ENCODE measurements around the gene KCNE4.

Gene KCNE4

DNA sequence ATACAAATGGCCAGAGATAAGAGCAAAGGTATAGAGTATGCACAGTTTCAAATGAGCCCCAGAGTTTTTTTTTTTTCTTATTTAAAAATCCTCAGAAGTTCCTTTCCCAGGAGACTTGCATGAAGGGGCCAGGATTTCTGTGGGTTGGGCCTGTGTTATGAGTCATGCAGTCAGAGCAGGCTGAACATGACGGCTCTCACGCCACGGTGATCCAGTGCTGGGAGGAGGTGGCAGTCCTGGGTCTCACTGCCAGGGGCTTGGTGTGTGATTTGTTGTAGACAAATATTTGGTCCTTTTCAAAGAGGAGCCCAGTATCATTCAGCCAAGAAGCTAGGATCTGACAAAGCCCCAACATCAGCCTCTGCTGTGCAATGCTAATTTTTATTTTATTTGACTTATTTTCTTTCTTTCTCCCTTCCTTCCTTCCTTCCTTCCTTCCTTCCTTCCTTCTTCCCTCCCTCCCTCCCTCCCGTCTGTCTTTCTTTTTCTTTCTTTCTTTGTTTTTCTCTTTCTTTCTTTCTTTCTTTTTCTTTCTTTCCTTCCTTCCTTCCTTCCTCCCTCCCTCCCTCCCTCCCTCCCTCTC, 10.4 kb upstream of the KCNE4 start:
- no peak for DNase-seq

DNA sequence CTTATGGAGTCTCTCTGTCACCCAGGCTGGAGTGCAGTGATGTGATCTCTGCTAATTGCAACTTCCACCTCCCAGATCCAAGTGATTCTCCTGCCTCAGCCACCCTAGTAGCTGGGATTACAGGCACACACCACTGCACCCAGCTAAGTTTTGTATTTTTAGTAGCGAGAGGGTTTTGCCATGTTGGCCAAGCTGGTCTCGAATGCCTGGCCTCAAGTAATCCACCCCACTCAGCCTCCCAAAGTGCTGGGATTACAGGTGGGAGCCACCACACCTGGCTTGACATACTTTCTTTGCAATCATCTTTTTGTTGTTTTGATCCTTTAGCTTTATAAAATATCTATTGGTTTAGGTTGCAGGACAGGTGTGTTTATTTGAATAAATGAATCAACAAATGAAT, 9.7 kb upstream of the KCNE4 start:
- no peak for DNase-seq

DNA sequence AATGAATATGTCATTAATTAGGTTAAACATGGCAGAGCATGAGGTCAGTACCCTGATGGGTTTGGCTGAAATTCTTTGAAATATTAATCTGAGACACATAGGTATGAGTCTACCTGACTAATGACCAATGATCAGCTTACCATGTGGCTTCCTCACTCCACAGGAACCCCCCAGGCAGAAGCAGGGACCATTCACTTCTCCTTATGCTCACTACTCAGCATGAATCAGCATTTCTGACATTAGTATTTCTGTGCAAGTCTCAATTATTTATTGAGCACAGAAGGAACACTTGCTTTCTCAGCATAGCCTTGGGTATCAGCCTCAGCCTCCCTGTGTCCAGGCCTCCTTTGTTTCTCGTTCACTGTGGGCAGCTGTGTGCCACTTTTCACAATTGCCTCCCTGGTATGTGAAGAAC, 9.3 kb upstream of the KCNE4 start:
- no peak for DNase-seq

GRCh38 chr2:223043164-223043941, 8.6 kb upstream of the KCNE4 start:
- DNase-seq = no peak

- DNase-seq = no peak
Measured at GRCh38 chr2:223044092-223044836, 7.7 kb upstream of the KCNE4 start.

GRCh38 chr2:223044916-223045700, 6.9 kb upstream of the KCNE4 start:
- no peak for DNase-seq

DNA sequence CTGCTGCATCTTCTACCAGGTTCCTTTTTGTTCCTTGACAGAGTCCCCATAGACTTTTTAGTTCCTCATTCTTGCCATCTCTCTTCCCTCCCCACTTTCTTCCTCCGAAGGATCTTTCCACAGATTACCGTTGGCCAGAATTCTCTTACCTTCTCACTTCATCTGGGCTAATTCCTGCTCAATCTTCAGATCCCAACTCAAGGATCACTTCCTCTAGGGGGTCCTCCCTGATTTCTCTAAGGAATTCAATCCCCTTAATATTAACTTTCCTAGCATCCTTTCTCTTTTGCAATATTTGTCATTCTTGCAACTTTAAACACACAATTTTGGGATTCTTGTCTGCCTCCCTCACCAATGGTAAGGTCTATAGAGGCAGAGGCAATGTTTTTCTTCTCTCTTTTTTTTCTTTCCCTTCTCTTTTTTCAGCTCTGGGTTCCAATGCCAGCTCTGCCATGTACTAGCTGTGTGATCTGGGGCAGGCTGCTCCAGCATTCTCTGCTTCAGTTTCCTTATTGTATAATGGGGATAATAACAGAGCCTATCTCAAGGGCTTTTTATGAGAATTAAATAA, 5.4 kb upstream of the KCNE4 start:
- no peak for DNase-seq

DNA sequence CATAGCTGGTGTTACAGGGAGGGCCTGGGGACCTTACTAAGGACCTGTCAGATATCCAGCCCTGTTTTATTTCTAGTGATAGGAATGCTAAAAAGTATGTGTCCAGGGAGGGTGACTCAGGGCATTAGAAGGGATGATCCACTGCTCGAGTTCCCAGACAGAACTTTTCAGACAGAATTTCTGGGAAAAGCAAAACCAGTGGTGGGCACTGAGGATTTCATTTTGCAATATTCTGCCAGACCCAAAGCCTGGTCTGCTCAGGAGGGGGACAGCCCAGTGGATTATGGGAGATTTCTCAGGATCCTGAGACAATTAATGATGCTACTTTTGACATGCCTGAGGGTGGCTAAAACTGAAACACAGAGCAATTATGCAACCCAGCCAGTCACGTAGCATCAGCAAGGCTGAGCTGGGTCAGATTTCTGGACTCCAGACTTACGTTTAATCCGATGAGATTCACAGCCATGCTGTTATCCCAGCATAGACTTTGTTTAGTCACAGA, 4.7 kb upstream of the KCNE4 start:
- no peak for DNase-seq

- DNase-seq = no peak
Measured at GRCh38 chr2:223048519-223048918, 3.5 kb upstream of the KCNE4 start.

DNA sequence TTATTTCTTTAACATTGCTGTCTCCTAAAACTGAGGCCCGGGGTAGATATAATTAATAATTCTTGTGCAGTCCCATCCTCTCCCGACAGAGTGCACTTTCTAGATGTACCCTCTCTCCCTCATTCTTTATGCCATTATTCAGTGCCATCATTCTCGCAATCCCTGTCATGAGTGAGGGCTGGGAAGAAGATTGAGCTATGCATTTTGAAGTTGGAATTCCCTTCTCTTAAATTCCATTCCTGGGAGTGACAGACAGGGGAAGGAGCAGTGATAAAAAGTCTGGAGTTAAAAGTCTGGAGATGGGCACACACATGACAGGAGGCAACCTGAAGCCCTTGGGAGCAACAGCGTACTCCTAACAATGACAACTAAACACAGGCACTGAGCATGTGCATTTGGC, 2.6 kb upstream of the KCNE4 start:
- DNase-seq = no peak

DNA sequence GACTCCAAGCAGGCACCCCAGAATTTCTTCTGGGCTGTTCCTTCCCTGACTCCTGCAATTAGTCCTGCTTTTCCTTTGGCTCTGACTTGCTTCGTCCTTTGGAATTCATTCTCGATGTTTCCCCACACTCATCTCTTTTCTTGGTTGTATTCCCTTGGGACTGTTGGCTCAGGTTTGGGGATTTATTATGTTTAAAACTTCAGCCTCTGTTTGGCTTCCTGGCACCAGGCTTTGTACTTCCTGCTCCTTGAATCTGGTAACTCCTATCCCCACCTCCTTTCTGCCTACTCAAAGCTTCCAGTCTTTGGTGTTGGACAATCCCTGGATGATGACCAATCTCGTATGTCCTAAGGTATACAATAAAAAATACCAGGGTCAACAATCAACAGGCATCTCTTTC, 1.8 kb upstream of the KCNE4 start:
- DNase-seq = no peak

DNA sequence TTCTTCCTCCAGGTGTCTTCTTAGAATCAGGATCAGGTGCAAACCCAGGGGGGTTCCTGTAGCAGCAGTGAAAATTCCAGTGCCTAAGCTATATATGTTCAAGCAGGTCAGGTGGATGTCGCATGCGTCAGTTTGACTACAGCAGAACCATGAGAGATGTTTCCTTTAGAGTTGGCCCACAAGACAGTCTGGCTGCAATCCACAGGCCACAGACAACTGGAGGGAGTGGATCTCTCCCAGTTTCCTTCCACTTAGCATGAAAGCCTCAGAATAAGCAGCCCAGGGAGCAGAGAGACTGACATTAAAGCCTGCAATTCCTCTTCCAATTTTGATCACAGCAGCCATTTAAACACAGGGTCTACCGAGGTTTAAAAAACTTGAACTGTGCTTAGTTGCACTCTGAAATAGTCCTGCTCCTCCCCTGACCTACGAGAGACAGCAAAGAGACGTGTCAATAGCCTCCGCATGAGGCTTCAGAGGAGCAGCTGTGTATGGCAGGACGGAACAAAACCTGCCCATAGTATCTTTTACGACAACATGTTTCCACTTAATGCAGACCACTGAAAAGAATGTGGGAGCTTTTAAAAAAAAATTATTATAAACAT, 988 bp upstream of the KCNE4 start:
- no peak for DNase-seq

DNA sequence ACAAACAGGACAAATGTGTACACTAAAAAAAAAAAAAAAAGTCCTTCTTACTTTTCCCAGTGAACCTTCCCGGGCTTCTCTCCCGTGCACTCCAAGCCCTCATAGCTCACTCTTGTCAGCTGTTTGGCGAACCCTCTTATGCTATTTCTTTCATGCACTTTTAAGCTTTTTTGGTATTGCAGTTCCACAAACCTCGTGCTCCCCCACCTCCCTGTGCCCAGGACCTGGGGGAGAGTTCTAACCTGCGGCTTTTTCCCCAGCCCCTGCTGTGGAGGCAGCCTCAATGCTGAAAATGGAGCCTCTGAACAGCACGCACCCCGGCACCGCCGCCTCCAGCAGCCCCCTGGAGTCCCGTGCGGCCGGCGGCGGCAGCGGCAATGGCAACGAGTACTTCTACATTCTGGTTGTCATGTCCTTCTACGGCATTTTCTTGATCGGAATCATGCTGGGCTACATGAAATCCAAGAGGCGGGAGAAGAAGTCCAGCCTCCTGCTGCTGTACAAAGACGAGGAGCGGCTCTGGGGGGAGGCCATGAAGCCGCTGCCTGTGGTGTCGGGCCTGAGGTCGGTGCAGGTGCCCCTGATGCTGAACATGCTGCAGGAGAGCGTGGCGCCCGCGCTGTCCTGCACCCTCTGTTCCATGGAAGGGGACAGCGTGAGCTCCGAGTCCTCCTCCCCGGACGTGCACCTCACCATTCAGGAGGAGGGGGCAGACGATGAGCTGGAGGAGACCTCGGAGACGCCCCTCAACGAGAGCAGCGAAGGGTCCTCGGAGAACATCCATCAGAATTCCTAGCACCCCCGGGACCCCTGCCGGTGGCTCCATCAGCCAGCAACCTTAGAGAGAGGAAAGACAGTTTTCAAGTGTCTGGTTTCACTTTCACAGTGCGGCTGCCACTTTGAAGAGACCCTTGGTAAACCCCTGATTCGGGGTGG, 826 bp downstream of the KCNE4 start:
- no peak for DNase-seq

DNA sequence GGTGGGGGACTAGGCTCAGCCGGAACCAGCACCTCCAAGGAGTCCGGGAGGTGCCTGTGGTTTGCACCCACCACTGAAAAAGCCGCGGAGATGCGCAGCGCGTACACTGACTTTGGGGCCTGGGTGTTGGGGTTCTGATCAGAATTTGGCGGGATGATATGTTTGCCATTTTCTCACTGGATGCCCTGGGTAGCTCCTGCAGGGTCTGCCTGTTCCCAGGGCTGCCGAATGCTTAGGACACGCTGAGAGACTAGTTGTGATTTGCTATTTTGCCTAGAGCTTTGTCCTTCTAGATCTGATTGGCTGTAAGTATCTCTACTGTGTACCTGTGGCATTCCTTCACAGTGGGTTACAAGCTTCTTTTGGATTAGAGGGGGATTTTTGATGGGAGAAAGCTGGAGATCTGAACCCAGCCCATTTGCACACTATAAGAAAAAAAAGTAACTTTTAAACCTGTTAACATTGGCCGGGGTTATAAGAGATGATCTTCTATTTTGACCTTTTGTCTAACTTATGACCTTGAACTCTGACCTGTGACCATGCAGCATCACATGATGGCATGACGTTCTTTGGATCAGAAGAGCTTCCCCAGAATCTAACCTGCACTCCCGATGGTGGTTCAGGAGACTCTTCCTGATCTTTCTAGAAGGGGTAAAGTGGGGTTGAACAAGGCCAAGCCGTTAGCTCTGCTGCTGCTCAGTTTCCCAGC, 1.6 kb downstream of the KCNE4 start:
- no peak for DNase-seq

DNA sequence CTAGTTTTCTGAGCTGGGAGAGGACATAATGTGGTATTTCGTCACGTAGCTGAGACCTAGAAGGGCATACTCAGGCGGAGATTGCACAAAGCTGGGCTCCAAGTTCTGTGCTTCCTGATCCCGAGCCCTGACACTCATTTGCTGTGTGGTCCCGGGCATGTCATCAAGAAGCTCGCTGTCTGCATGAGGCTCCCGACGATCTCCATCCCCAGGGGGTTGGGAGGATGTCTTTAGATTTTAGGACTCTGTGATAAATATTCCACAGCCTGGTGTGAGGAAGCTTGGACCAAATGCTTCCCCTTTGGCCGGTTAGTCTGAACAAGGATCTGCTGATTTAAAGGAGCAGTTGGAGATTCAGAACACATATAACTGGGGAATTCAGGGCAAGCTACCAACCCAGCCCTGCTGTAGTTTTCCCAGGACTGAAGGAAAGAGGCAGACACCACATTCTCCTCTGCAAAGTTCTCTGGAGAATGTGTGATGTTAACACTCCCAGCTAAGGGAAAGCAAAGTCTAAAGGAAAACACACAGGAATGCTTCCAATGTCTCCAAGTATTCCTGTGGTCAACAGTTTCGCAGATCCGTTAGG, 2.3 kb downstream of the KCNE4 start:
- no peak for DNase-seq

- DNase-seq = no peak
Measured at GRCh38 chr2:223055140-223055539, 3.1 kb downstream of the KCNE4 start.

DNA sequence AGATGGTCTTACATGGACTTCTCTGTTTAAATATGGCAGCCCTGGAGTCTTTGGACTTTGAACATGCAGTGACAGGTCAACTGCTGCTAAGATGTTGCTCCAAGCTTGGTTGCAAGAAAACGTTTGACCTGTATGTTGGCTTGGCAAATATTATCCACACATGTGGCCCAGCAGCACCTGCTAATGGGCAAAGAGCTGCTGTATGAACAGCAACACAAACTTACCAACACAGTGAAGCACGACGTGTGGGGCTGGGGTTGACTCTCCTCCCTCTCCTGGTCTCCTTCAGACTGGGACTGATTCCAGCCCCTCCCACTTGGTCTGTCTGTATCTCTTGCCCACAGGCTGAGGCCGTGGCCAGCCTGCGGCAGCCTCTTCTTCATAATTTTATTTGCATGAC, 3.8 kb downstream of the KCNE4 start:
- no peak for DNase-seq

- no peak for DNase-seq
Measured at GRCh38 chr2:223056701-223057418, 4.9 kb downstream of the KCNE4 start.

DNA sequence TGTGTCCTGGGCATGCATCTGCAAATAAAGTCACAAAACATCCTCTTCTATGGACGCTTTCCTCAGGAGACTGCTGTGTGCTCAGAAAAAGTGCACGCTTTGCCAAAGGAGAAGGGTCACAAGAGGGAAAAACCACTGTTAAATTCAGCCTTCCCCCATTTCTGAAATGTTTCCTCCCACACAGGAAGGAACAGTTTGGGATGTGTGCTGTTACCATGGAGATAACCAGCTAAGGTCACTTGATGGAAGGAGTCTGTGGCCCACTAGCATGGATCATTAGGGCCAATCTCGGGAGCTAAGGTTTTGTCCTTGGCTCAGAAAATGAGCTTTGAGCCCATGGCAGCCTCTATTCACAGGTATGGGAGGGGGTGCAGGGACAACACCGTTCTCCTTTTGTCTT, 5.6 kb downstream of the KCNE4 start:
- no peak for DNase-seq

All from NCI-H1930 (cell line).